Measurements from ENCODE around the gene CYP2B6.
"Not testable (repeated sequence)": the region's sequence is repeated elsewhere in the genome, so short reads cannot be mapped to it uniquely, and the experiment has no call there.

Gene CYP2B6

GRCh38 chr19:40980743-40981442 lies 10.2 kb upstream of the CYP2B6 start:
- not testable (repeated sequence) for DNase-seq

GRCh38 chr19:40981591-40981990 lies 9.5 kb upstream of the CYP2B6 start:
- DNase-seq, result no peak

GRCh38 chr19:40982594-40983101 lies 8.4 kb upstream of the CYP2B6 start:
- DNase-seq, result no peak

GRCh38 chr19:40989453-40989852 lies 1.6 kb upstream of the CYP2B6 start:
- no peak for DNase-seq

GRCh38 chr19:40995355-40995754 lies 4.3 kb downstream of the CYP2B6 start:
- DNase-seq, result no peak

- not testable (repeated sequence) for DNase-seq
Observed at GRCh38 chr19:40999018-40999417, 7.9 kb downstream of the CYP2B6 start.

GRCh38 chr19:41000310-41000737 lies 9.2 kb downstream of the CYP2B6 start:
- no peak for DNase-seq

GRCh38 chr19:41001243-41001971 lies 10.3 kb downstream of the CYP2B6 start:
- no peak for DNase-seq

GRCh38 chr19:41003656-41004055 lies 12.6 kb downstream of the CYP2B6 start:
- DNase-seq, result not testable (repeated sequence)

GRCh38 chr19:41009700-41010235 lies 18.7 kb downstream of the CYP2B6 start:
- DNase-seq, result no peak

- DNase-seq, result no peak
Observed at GRCh38 chr19:41013359-41013758, 22.3 kb downstream of the CYP2B6 start.

GRCh38 chr19:41014643-41015042 lies 23.6 kb downstream of the CYP2B6 start:
- DNase-seq, result no peak

GRCh38 chr19:41016488-41017071 lies 25.5 kb downstream of the CYP2B6 start:
- DNase-seq, result no peak

GRCh38 chr19:41018736-41019290 lies 27.7 kb downstream of the CYP2B6 start:
- DNase-seq, result no peak

GRCh38 chr19:41019346-41019745 lies 28.3 kb downstream of the CYP2B6 start:
- no peak for DNase-seq

GRCh38 chr19:41023193-41023592 lies 32.1 kb downstream of the CYP2B6 start:
- DNase-seq, result no peak

GRCh38 chr19:41025411-41025810 lies 34.3 kb downstream of the CYP2B6 start:
- no peak for DNase-seq

- no peak for DNase-seq
Observed at GRCh38 chr19:41025871-41026270, 34.8 kb downstream of the CYP2B6 start.

GRCh38 chr19:41027273-41027967 lies 36.3 kb downstream of the CYP2B6 start:
- DNase-seq, result no peak

- DNase-seq, result no peak
Observed at GRCh38 chr19:41029524-41030432, 38.7 kb downstream of the CYP2B6 start.

GRCh38 chr19:41030651-41031050 lies 39.6 kb downstream of the CYP2B6 start:
- no peak for DNase-seq
